Uterus (tissue), 4 donors: ENCODE measurements around the gene PDGFC. TPM values are rescaled to one million over a fixed set of nuclear protein-coding genes. Genes with fewer than 3 reads are reported as not detected.

Source experiments
- DNase-seq, 2 donors: peaks; one replicate each; pipeline ENCODE4 v3.0.0-alpha.2; 2019 to 2020
- H3K27ac ChIP-seq, 2 donors: fragments of 200-600 bp; sonication (generic); 1 replicate in 1 of 2; 2 replicates in 1 of 2; pipeline ENCODE4 v1.5.1; 2016 to 2018
- H3K27me3 ChIP-seq, 2 donors: fragments of 200-600 bp; sonication (generic); one replicate each; pipeline ENCODE4 v1.5.1; 2018 to 2019; ENCODE audit warnings: control low read depth in 1 of 2
- H3K36me3 ChIP-seq, 2 donors: fragments of 200-600 bp; sonication (generic); one replicate each; pipeline ENCODE4 v1.5.1; 2019; ENCODE audit warnings: control low read depth in 1 of 2
- H3K4me1 ChIP-seq, 2 donors: fragments of 200-600 bp; sonication (generic); one replicate each; pipeline ENCODE4 v1.5.1; 2018 to 2019; ENCODE audit warnings: control low read depth in 1 of 2
- H3K4me3 ChIP-seq, 2 donors: fragments of 200-600 bp; sonication (generic); 1 replicate in 1 of 2; 2 replicates in 1 of 2; pipeline ENCODE4 v1.5.1; 2018 to 2019; ENCODE audit warnings: mild to moderate bottlenecking in 1 of 2
- H3K9me3 ChIP-seq, 2 donors: fragments of 200-600 bp; sonication (generic); one replicate each; pipeline ENCODE4 v1.5.1; 2019; ENCODE audit warnings: control low read depth in 1 of 2
- POLR2A ChIP-seq, 2 donors: fragments of 450-650 bp; IDR thresholded peaks; one replicate each; pipeline ENCODE4 v1.6.1; 2016; ENCODE audit warnings: antibody characterized with exemption in 2 of 2, mild to moderate bottlenecking in 1 of 2, moderate library complexity in 1 of 2
- intact Hi-C: fragments of 100-400 bp; cut with DNase I; formaldehyde crosslinking; loops from one replicate; pipeline ENCODE4 v1.15.1; 2023; ENCODE audit warnings: low total_unique reads
- small RNA-seq: library from RNA; depleted of rRNA; stranded (forward); fragments of <200 nt; gene quantifications from one replicate; pipeline ENCODE3, GENCODE V24; 2016
- total RNA-seq, 4 donors: library from RNA; depleted of rRNA in 3 of 4; stranded (reverse); fragments of >200 nt in 3 of 4; gene quantifications; one replicate each; pipeline versions ENCODE4 v1.1.0 to v1.2.4, GENCODE V29; 2014 to 2023
- TF ChIP-seq, protein P1 (sequence below), 4 experiments: fragments of 200-600 bp in 2 of 4; fragments of 450-650 bp in 2 of 4; sonication (generic) in 2 of 4; IDR thresholded peaks; one replicate each; pipeline ENCODE4 v1.5.1; 2016 to 2019; ENCODE audit warnings: antibody characterized with exemption in 4 of 4, mild to moderate bottlenecking in 2 of 4, moderate library complexity in 1 of 4
- donor health status: DM: yes; HTN: yes; CAD: no.

The PDGFC gene
- total RNA-seq, 4 donors from 2014 or later, result 22.5 to 103 (median 70.2) TPM

DNA sequence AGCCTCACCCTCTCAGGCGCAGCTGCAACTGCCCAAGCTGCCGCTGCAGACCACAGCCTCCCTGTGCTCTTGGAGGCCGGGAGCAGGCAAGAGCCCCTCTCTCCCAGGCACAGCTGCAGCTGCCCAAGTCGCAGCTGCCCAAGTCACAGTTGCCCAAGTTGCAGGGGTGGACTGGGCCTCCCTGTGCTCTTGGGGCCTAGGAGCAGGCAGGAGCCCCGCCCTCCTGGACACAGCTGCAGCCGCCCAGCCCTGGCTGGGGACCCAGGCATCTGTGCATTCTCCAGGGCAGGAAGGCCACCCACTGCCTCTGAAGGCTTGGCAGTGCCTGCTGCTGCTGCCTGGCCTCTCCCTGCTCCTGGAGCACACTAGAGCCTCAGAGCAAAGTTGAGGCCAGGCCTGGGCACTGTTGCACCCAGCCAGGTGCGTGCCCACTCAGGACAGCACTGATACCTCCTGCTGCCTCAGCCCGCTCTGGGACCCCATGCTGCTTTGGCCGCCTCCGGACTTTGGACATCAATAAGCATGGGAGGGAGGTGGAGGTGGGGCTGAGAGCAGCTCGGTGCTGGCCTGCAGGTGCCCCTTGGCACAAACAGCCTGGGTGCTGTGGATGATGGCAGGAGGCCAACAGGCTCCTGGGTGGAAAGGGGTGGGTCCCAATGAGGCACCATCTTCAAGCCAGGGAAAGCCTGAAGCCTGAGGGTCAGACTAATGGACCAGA is 247.5 kb downstream of the PDGFC start:
- DNase-seq, result no peak
- TF ChIP-seq, protein P1, sequence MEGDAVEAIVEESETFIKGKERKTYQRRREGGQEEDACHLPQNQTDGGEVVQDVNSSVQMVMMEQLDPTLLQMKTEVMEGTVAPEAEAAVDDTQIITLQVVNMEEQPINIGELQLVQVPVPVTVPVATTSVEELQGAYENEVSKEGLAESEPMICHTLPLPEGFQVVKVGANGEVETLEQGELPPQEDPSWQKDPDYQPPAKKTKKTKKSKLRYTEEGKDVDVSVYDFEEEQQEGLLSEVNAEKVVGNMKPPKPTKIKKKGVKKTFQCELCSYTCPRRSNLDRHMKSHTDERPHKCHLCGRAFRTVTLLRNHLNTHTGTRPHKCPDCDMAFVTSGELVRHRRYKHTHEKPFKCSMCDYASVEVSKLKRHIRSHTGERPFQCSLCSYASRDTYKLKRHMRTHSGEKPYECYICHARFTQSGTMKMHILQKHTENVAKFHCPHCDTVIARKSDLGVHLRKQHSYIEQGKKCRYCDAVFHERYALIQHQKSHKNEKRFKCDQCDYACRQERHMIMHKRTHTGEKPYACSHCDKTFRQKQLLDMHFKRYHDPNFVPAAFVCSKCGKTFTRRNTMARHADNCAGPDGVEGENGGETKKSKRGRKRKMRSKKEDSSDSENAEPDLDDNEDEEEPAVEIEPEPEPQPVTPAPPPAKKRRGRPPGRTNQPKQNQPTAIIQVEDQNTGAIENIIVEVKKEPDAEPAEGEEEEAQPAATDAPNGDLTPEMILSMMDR (IDR thresholded peaks at IDR 0.05), result no peak
- no peak for TF ChIP-seq POLR2A (IDR thresholded peaks at IDR 0.05)
- no peaks in the 10 kb centered on the region for H3K27me3 ChIP-seq
- no peaks in the 10 kb centered on the region for H3K4me1 ChIP-seq
- no peaks in the 10 kb centered on the region for H3K9me3 ChIP-seq
- H3K27ac ChIP-seq, result no peak overlapping the region
- H3K4me3 ChIP-seq, result no peak overlapping the region
- no peaks in the 10 kb centered on the region for H3K36me3 ChIP-seq
- intact Hi-C loops, result no loop called here

DNA sequence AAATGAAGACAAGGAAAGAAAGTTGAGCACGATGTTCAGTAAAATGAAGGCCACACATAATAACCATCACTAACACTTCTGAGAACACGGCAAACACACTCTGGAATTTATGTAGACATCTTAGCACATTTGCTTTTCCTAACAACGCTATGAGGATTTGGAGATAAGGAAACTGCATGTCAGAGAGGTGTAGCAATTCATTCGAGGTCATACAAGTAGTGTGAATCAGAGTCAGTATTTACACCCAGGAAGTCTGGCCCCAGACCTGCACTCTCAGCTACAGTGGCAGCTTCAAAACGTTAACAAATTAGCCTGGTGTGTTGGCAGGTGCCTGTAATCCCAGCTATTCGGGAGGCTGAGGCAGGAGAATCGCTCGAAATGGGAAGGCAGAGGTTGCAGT is 253.4 kb downstream of the PDGFC start:
- intact Hi-C loops, result no loop called here
- no peaks in the 10 kb centered on the region for H3K9me3 ChIP-seq
- H3K27ac ChIP-seq, result no peak overlapping the region
- H3K4me3 ChIP-seq, result no peak overlapping the region
- H3K27me3 ChIP-seq, result no peaks in the 10 kb centered on the region
- H3K4me1 ChIP-seq, result no peaks in the 10 kb centered on the region
- H3K36me3 ChIP-seq, result no peaks in the 10 kb centered on the region
- TF ChIP-seq POLR2A (IDR thresholded peaks at IDR 0.05), result no peak
- TF ChIP-seq, protein P1 (IDR thresholded peaks at IDR 0.05), result no peak
- DNase-seq, result no peak

DNA sequence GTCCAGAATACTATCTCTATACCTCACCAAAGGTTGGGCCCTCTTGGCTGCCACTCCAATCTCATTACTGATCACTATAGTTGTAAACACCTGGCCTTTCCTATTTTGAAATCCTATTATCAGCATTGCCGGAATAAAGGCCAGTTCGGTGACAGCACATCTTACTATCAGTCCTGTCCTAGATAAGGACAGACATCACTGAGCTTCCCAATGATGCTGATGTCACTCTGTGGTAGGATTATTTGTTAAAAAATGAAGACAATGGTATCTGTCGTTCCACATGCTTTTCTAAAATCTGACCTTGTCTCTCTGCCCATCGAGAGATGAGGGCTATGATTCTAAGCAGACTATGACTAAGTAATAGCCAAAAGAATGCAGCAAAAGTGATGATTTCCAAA is 260.4 kb downstream of the PDGFC start:
- Histone ChIP-seq H3K36me3 (no peaks in the 10 kb centered on the region), H3K9me3 (no peaks in the 10 kb centered on the region), H3K4me1 (no peaks in the 10 kb centered on the region), H3K4me3 (no peak overlapping the region), H3K27ac (no peak overlapping the region), H3K27me3 (no peaks in the 10 kb centered on the region)
- no peak for TF ChIP-seq POLR2A (IDR thresholded peaks at IDR 0.05)
- TF ChIP-seq, protein P1 (IDR thresholded peaks at IDR 0.05), result no peak
- DNase-seq, result no peak
- intact Hi-C loops, result no loop called here

Small RNA genes within 50 kb of the gene (small RNA-seq; reads per million reads assigned to genes)
- not detected for gene AC092608.2

Other genes with a start within 250 kb of the PDGFC start
- 10 to 100 TPM in 1 of 4 donors, 1 to 10 TPM in 3; 1.0 to 20.6 (median 4.6) TPM for gene GLRB, start 104.4 kb upstream of the PDGFC start, total RNA-seq
- 10 to 100 TPM in 3 of 4 donors, 1 to 10 TPM in 1; 10.0 to 64.5 (median 36.6) TPM for gene GRIA2, start 248.9 kb upstream of the PDGFC start, total RNA-seq